H1 (cell line): ENCODE results near the gene METTL14. TPM values are rescaled to one million over a fixed set of nuclear protein-coding genes. Genes with fewer than 3 reads are reported as not detected.

Experiments used
- CTCF ChIA-PET: fragments of 300-600 bp; sonication (Branson Sonifier 250); formaldehyde crosslinking; loops from one replicate; lab custom pipeline; 2021; ENCODE audit not compliant: partially characterized antibody; lab: Charles Lee
- POLR2A ChIA-PET: fragments of 300-600 bp; sonication (Branson Sonifier 250); formaldehyde crosslinking; loops from one replicate; lab custom pipeline; 2021; ENCODE audit warnings: inconsistent platforms; ENCODE audit not compliant: partially characterized antibody; lab: Charles Lee
- DNase-seq, 2 experiments: peaks; one replicate each; pipeline versions ENCODE4 v3.0.0 to v3.0.0-alpha.2; 2010 to 2022; ENCODE audit warnings: low spot score in 2 of 2, low read depth in 1 of 2, mixed read lengths in 1 of 2
- FAIRE-seq: peaks from 2 replicates; lab custom pipeline; 2011; peaks lifted over from hg19 to GRCh38; lab: Jason Lieb, UNC
- H2AFZ ChIP-seq: 2 replicates; pipeline ENCODE4 v1.8.1; 2012; ENCODE audit warnings: low read length, inconsistent platforms
- H2AK5ac ChIP-seq: 2 replicates; pipeline ENCODE4 v1.6.1; 2013; ENCODE audit warnings: low read depth, low read length
- H2BK120ac ChIP-seq: replicated peaks from 2 replicates; pipeline ENCODE3; 2013; ENCODE audit warnings: low read depth, low read length, inconsistent platforms
- H2BK12ac ChIP-seq: 2 replicates; pipeline ENCODE4 v1.6.1; 2013; ENCODE audit warnings: low read depth, low read length
- H2BK15ac ChIP-seq: 2 replicates; pipeline ENCODE4 v1.6.1; 2013; ENCODE audit warnings: low read length
- H2BK20ac ChIP-seq: 2 replicates; pipeline ENCODE4 v1.6.1; 2013; ENCODE audit warnings: low read length
- H2BK5ac ChIP-seq: 2 replicates; pipeline ENCODE4 v1.6.1; 2013; ENCODE audit warnings: low read depth, low read length
- H3K14ac ChIP-seq: 2 replicates; pipeline ENCODE4 v1.6.1; 2013; ENCODE audit warnings: inconsistent platforms; ENCODE audit not compliant: insufficient read length
- H3K18ac ChIP-seq: 2 replicates; pipeline ENCODE4 v1.6.1; 2013; ENCODE audit warnings: low read length; ENCODE audit errors: extremely low read depth
- H3K23ac ChIP-seq: 2 replicates; pipeline ENCODE4 v1.6.1; 2013; ENCODE audit warnings: inconsistent platforms; ENCODE audit not compliant: insufficient read length
- H3K23me2 ChIP-seq: 2 replicates; pipeline ENCODE4 v1.6.1; 2013; ENCODE audit warnings: low read depth, low read length
- H3K27ac ChIP-seq: 2 replicates; pipeline ENCODE4 v1.6.1; 2011; ENCODE audit warnings: low read depth, low read length, inconsistent platforms
- H3K27me3 ChIP-seq, 4 experiments: replicated peaks in 1 of 4; 1 replicate in 1 of 4; 2 replicates in 3 of 4; pipeline versions ENCODE4 v1.6.1 to v1.8.1; 2011 to 2013; ENCODE audit warnings: low read length in 3 of 4, mild to moderate bottlenecking in 3 of 4, inconsistent platforms in 2 of 4, mixed read lengths in 2 of 4, moderate library complexity in 1 of 4; ENCODE audit not compliant: control insufficient read depth in 3 of 4, insufficient read depth in 3 of 4; ENCODE audit errors: extremely low read depth in 1 of 4
- H3K36me3 ChIP-seq, 4 experiments: 2 replicates each; pipeline versions ENCODE4 v1.6.1 to v1.8.1; 2011 to 2013; ENCODE audit warnings: mild to moderate bottlenecking in 4 of 4, low read length in 3 of 4, moderate library complexity in 2 of 4, control low read depth in 1 of 4, inconsistent platforms in 1 of 4; ENCODE audit not compliant: insufficient read depth in 4 of 4, control insufficient read depth in 2 of 4
- H3K4ac ChIP-seq: replicated peaks from 2 replicates; pipeline ENCODE3; 2013; ENCODE audit warnings: low read length, low read depth, mixed read lengths, inconsistent platforms; ENCODE audit not compliant: insufficient read length
- H3K4me1 ChIP-seq, 4 experiments: replicated peaks in 1 of 4; 1 replicate in 1 of 4; 2 replicates in 3 of 4; pipeline versions ENCODE4 v1.6.1 to v1.8.1; 2011 to 2013; ENCODE audit warnings: low read length in 3 of 4, inconsistent platforms in 2 of 4, mixed read lengths in 1 of 4; ENCODE audit not compliant: insufficient read depth in 4 of 4, control insufficient read depth in 3 of 4
- H3K4me2 ChIP-seq, 2 experiments: 2 replicates each; pipeline versions ENCODE4 v1.6.1 to v1.8.1; 2011 to 2013; ENCODE audit warnings: low read depth in 2 of 2, low read length in 2 of 2, control low read depth in 1 of 2, inconsistent platforms in 1 of 2, mild to moderate bottlenecking in 1 of 2; ENCODE audit not compliant: insufficient read depth in 1 of 2
- H3K4me3 ChIP-seq, 4 experiments: fragments of 200-600, 300-600 bp in 1 of 4; sonication (generic), shearing (Covaris generic), sonication (Bioruptor Twin) in 1 of 4; 2 replicates each; pipeline versions ENCODE4 v1.5.1 to v1.8.1; 2011 to 2016; ENCODE audit warnings: low read length in 4 of 4, low read depth in 3 of 4, control low read depth in 2 of 4, inconsistent platforms in 2 of 4, mild to moderate bottlenecking in 2 of 4, mixed read lengths in 1 of 4, moderate library complexity in 1 of 4; ENCODE audit not compliant: insufficient read depth in 2 of 4; ENCODE audit errors: extremely low read depth in 1 of 4
- H3K56ac ChIP-seq: replicated peaks from 2 replicates; pipeline ENCODE3; 2013; ENCODE audit warnings: low read depth, mild to moderate bottlenecking, mixed read lengths, low read length, inconsistent platforms; ENCODE audit not compliant: insufficient read length
- H3K79me1 ChIP-seq: 2 replicates; pipeline ENCODE4 v1.6.1; 2013; ENCODE audit warnings: low read depth, low read length, control low read depth
- H3K79me2 ChIP-seq, 2 experiments: 2 replicates each; pipeline versions ENCODE4 v1.6.1 to v1.8.1; 2012 to 2013; ENCODE audit warnings: low read length in 2 of 2, mild to moderate bottlenecking in 2 of 2, inconsistent platforms in 1 of 2; ENCODE audit not compliant: insufficient read depth in 2 of 2, control insufficient read depth in 1 of 2
- H3K9ac ChIP-seq, 4 experiments: replicated peaks in 1 of 4; 1 replicate in 1 of 4; 2 replicates in 3 of 4; pipeline versions ENCODE4 v1.6.1 to v1.8.1; 2011 to 2013; ENCODE audit warnings: low read depth in 3 of 4, low read length in 3 of 4, control low read depth in 2 of 4, mild to moderate bottlenecking in 2 of 4, moderate library complexity in 2 of 4, inconsistent platforms in 1 of 4; ENCODE audit errors: extremely low read depth in 1 of 4
- H3K9me3 ChIP-seq, 2 experiments: 2 replicates each; pipeline versions ENCODE4 v1.6.1 to v1.8.1; 2012 to 2013; ENCODE audit warnings: mild to moderate bottlenecking in 2 of 2, moderate library complexity in 2 of 2, control low read depth in 1 of 2, inconsistent platforms in 1 of 2, low read depth in 1 of 2, low read length in 1 of 2, mixed read lengths in 1 of 2; ENCODE audit not compliant: insufficient read depth in 2 of 2
- H4K20me1 ChIP-seq, 2 experiments: replicated peaks in 1 of 2; 2 replicates each; pipeline versions ENCODE3 to v1.8.1; 2011 to 2013; ENCODE audit warnings: inconsistent platforms in 2 of 2, low read length in 2 of 2, mild to moderate bottlenecking in 1 of 2; ENCODE audit not compliant: insufficient read depth in 2 of 2, control insufficient read depth in 1 of 2
- H4K5ac ChIP-seq: 2 replicates; pipeline ENCODE4 v1.6.1; 2013; ENCODE audit warnings: low read length, low read depth, mixed read lengths, inconsistent platforms; ENCODE audit not compliant: insufficient read length
- H4K8ac ChIP-seq: 2 replicates; pipeline ENCODE4 v1.8.0; 2013; ENCODE audit warnings: mild to moderate bottlenecking, moderate library complexity, low read length, inconsistent platforms; ENCODE audit not compliant: insufficient read depth; ENCODE audit errors: extremely low read depth
- H4K91ac ChIP-seq: replicated peaks from 2 replicates; pipeline ENCODE3; 2013; ENCODE audit warnings: low read length, mixed read lengths, inconsistent platforms; ENCODE audit not compliant: insufficient read length
- BCL11A ChIP-seq, 2 experiments: IDR thresholded peaks; one replicate each; pipeline ENCODE4 v1.6.1; 2011; ENCODE audit warnings: low read depth in 2 of 2, low read length in 2 of 2, mild to moderate bottlenecking in 2 of 2
- EGR1 ChIP-seq: IDR thresholded peaks from 2 replicates; pipeline ENCODE4 v1.6.1; 2011; ENCODE audit warnings: low read depth, low read length, borderline replicate concordance
- GTF2F1 ChIP-seq: IDR thresholded peaks from 2 replicates; pipeline ENCODE4 v1.6.1; 2012; ENCODE audit warnings: low read depth, low read length, improper control_type of control experiment, borderline replicate concordance
- HDAC2 ChIP-seq, 2 experiments: fragments of 300-600 bp in 1 of 2; sonication (generic) in 1 of 2; IDR thresholded peaks; 2 replicates each; pipeline ENCODE4 v1.6.1; 2011 to 2012; ENCODE audit warnings: low read depth in 2 of 2, low read length in 2 of 2, mild to moderate bottlenecking in 2 of 2, moderate library complexity in 2 of 2, borderline replicate concordance in 1 of 2, inconsistent platforms in 1 of 2
- JUN ChIP-seq: IDR thresholded peaks from 2 replicates; pipeline ENCODE4 v1.6.1; 2011; ENCODE audit warnings: low read depth, mild to moderate bottlenecking, improper control_type of control experiment, low read length
- MAX ChIP-seq: IDR thresholded peaks from 2 replicates; pipeline ENCODE4 v1.6.1; 2012; ENCODE audit warnings: inconsistent platforms
- PHF8 ChIP-seq: fragments of 200-600 bp; sonication (generic); conservative IDR thresholded peaks from 2 replicates; pipeline ENCODE4 v1.7.1; 2012; ENCODE audit warnings: low read depth, mild to moderate bottlenecking, inconsistent platforms, low read length, moderate library complexity
- POLR2A ChIP-seq, 2 experiments: IDR thresholded peaks; 1 replicate in 1 of 2; 2 replicates in 1 of 2; pipeline ENCODE4 v1.6.1; 2011; ENCODE audit warnings: low read depth in 2 of 2, low read length in 2 of 2, mild to moderate bottlenecking in 2 of 2; ENCODE audit errors: control extremely low read depth in 1 of 2
- RNF2 ChIP-seq: fragments of 200-900, 300-1000 bp; sonication (generic); IDR thresholded peaks from 2 replicates; pipeline ENCODE4 v1.7.1; 2016; ENCODE audit warnings: borderline replicate concordance, low read depth, mild to moderate bottlenecking, antibody characterized with exemption, low read length; ENCODE audit not compliant: poor library complexity, severe bottlenecking; ENCODE audit errors: missing control alignments
- SP1 ChIP-seq: IDR thresholded peaks from 2 replicates; pipeline ENCODE4 v1.6.1; 2011; ENCODE audit warnings: low read depth, low read length
- SRF ChIP-seq: IDR thresholded peaks from 2 replicates; pipeline ENCODE4 v1.6.1; 2011; ENCODE audit warnings: mild to moderate bottlenecking, low read depth, low read length, moderate library complexity
- TAF1 ChIP-seq: IDR thresholded peaks from 2 replicates; pipeline ENCODE4 v1.6.1; 2011; ENCODE audit warnings: mild to moderate bottlenecking, low read depth, low read length
- YY1 ChIP-seq: IDR thresholded peaks from 2 replicates; pipeline ENCODE4 v1.6.1; 2011; ENCODE audit warnings: low read depth, mild to moderate bottlenecking, low read length
- WGBS, 2 experiments: shearing (Covaris generic) in 1 of 2; methylation state at CpG; one replicate each; pipeline versions ENCODE4 v1.1.6 to v1.1.7; 2013 to 2015; ENCODE audit warnings: low lambda C conversion rate in 2 of 2, mixed read lengths in 2 of 2, inconsistent platforms in 1 of 2, low coverage in 1 of 2, missing lambda C conversion rate in 1 of 2; ENCODE audit not compliant: insufficient replicate concordance in 2 of 2, insufficient coverage in 1 of 2, insufficient read length in 1 of 2; ENCODE audit errors: extremely low coverage in 1 of 2, missing lambda C conversion rate in 1 of 2; 5-methylcytosine and 5-hydroxymethylcytosine counted together
- polyA plus RNA-seq, 7 experiments: library from polyadenylated mRNA; depleted of rRNA in 3 of 7; stranded (reverse) in 5 of 7; unstranded in 2 of 7; fragments of >200 nt in 5 of 7; fragments of 200-250 nt in 2 of 7; gene quantifications; 1 replicate in 5 of 7; 2 replicates in 1 of 7; 4 replicates in 1 of 7; pipeline versions ENCODE4 v1.2.1 to v1.2.3, GENCODE V29; 2011 to 2013; ENCODE audit warnings: missing spikeins in 2 of 7, mixed read lengths in 2 of 7
- total RNA-seq: library from RNA; stranded (reverse); fragmentation: NEBNext Ultra II Directional; extraction: Animal tissue kit (Norgen Biotek cat#: 25700); gene quantifications from 2 replicates; pipeline ENCODE4 v1.2.1, GENCODE V29; 2021

Gene METTL14
- total and polyA plus RNA-seq, 2 of the 8 experiments (the other 6 are each of a cell fraction or from before 2014, with no cell fraction given), result 8.8 to 57.3 TPM

GRCh38 chr4:118760493-118760892, 75.3 kb downstream of the METTL14 start:
- Histone ChIP-seq H2BK15ac (no peak overlapping the region), H3K4me2 (no peak overlapping the region), H3K56ac (no peak overlapping the region), H3K27me3 (no peaks in the 10 kb centered on the region), H3K23ac (no peak overlapping the region), H2BK20ac (no peak overlapping the region), H3K36me3 (peaks cover 3 to 48% (median 19%) of the 10 kb centered on the region in 4 experiments; a peak in 7 of 8 replicates), H3K9me3 (no peaks in the 10 kb centered on the region), H3K79me2 (no peaks in the 10 kb centered on the region), H3K9ac (no peak overlapping the region), H4K8ac (no peak overlapping the region), H2BK12ac (no peak overlapping the region), H2BK120ac (no peak overlapping the region), H2AK5ac (no peak overlapping the region), H2BK5ac (no peak overlapping the region), H3K23me2 (no peaks in the 10 kb centered on the region), H3K14ac (no peak overlapping the region), H3K4me3 (no peak overlapping the region), H4K5ac (no peak overlapping the region), H3K18ac (no peak overlapping the region), H3K27ac (no peak overlapping the region), H4K20me1 (no peaks in the 10 kb centered on the region), H3K4ac (no peak overlapping the region), H3K4me1 (peaks cover 0 to 4% (median 0%) of the 10 kb centered on the region in 4 experiments; a peak in 2 of 7 replicates), H3K79me1 (no peaks in the 10 kb centered on the region), H2AFZ (no peak overlapping the region), H4K91ac (no peak overlapping the region)
- ChIA-PET CTCF (interaction anchor here (1.2 kb wide), 1 partner anchor 11 kb away, joined by 6 read pairs; no protein-coding TSS in a partner anchor), POLR2A (no interaction called here)
- 93% methylated on average over 5 of the region's 5 CpGs; no CpG with 5 or more reads in 1 of the 2 experiments for WGBS, 2 experiments
- DNase-seq (no peak), FAIRE-seq (no peak)
- TF ChIP-seq SRF (no peak), PHF8 (no peak), BCL11A (IDR thresholded peaks at IDR 0.05; ENCODE audit: low read depth in 2 of 2, low read length in 2 of 2) (no peak), TAF1 (no peak), SP1 (no peak), GTF2F1 (no peak), YY1 (no peak), MAX (no peak), JUN (no peak), POLR2A (IDR thresholded peaks at IDR 0.05; ENCODE audit: control extremely low read depth in 1 of 2, low read depth in 2 of 2, low read length in 2 of 2) (no peak), HDAC2 (IDR thresholded peaks at IDR 0.05; ENCODE audit: borderline replicate concordance in 1 of 2, low read depth in 2 of 2, low read length in 2 of 2) (no peak), RNF2 (no peak), EGR1 (no peak)
